Measurements from ENCODE around the gene VDAC2. TPM values are rescaled to one million over a fixed set of nuclear protein-coding genes. Genes with fewer than 3 reads are reported as not detected.

VDAC2 gene
- total RNA-seq, 2 donors from 2014 or later = 109 to 117 TPM

- DNase-seq (no peak), ATAC-seq (no peak)
- Mint-ChIP-seq H3K36me3 (ENCODE audit: low read depth) (peaks cover 7% of the 10 kb centered on the region), H3K4me1 (peaks cover 39% of the 10 kb centered on the region), H3K27me3 (no peaks in the 10 kb centered on the region), H3K4me3 (no peak overlapping the region), H3K27ac (peak overlapping the region; percentile 90)
- H3K9me3 ChIP-seq (ENCODE audit: control insufficient read depth, low read length, poor library complexity, severe bottlenecking) = no peaks in the 10 kb centered on the region
Measured at GRCh38 chr10:75226656-75227055, 16.1 kb downstream of the VDAC2 start.

- Mint-ChIP-seq H3K27me3 (no peaks in the 10 kb centered on the region), H3K36me3 (ENCODE audit: low read depth) (peaks cover 10% of the 10 kb centered on the region), H3K27ac (peak overlapping the region; percentile 90), H3K4me1 (peaks cover 42% of the 10 kb centered on the region), H3K4me3 (no peak overlapping the region)
- DNase-seq (no peak), ATAC-seq (no peak)
- H3K9me3 ChIP-seq (ENCODE audit: control insufficient read depth, low read length, poor library complexity, severe bottlenecking) = no peaks in the 10 kb centered on the region
Measured at GRCh38 chr10:75228278-75228677, 17.7 kb downstream of the VDAC2 start.

DNA sequence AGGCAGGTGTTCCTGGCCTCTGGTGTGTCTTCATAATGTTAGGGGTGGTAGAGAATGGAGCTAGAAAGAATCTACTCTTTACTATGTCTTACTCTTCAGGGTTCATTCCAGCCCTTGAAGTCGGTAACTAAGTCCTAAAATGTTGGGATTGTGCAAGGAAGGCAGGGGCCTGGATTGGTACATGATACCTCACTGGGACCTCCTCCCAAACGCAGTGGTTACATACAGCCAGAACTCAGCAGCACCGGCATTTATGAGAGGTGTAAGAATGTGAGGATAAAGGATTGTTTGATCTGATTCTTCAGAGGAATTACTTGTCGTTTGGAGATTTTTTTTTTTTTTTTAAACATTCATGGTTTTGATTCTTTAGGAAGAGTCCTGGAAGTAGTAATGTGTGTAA is 18.2 kb downstream of the VDAC2 start:
- no peak overlapping the region for H3K4me3 Mint-ChIP-seq
- ATAC-seq = no peak
- no peaks in the 10 kb centered on the region for H3K27me3 Mint-ChIP-seq
- peaks cover 10% of the 10 kb centered on the region for H3K36me3 Mint-ChIP-seq (ENCODE audit: low read depth)
- no peak for DNase-seq
- no peaks in the 10 kb centered on the region for H3K9me3 ChIP-seq (ENCODE audit: control insufficient read depth, low read length, poor library complexity, severe bottlenecking)
- H3K4me1 Mint-ChIP-seq = peaks cover 42% of the 10 kb centered on the region
- peak overlapping the region; percentile 90 for H3K27ac Mint-ChIP-seq

DNA sequence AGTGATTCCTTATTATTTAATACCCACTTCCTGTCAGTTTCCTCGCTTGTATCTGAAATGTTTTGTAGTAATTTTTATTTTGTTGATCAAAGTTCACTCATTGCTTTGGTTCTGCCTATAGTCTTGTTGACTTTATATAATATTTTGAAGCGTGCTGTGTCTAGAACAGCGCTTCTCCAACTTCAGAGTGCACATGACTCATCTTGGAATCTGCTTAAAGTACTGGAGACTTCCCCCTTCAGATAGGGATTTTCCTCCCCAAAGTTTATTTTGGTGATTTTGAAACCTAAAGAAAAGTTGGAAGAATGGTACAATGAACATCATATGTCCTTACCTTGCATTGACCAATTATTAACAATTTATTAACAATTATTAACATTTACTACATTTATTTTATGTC is 19.4 kb downstream of the VDAC2 start:
- peaks cover 7% of the 10 kb centered on the region for H3K36me3 Mint-ChIP-seq (ENCODE audit: low read depth)
- H3K27me3 Mint-ChIP-seq = no peaks in the 10 kb centered on the region
- H3K27ac Mint-ChIP-seq = peak overlapping the region; percentile 93
- peaks cover 32% of the 10 kb centered on the region for H3K4me1 Mint-ChIP-seq
- ATAC-seq (no peak), DNase-seq (no peak)
- no peaks in the 10 kb centered on the region for H3K9me3 ChIP-seq (ENCODE audit: control insufficient read depth, low read length, poor library complexity, severe bottlenecking)
- no peak overlapping the region for H3K4me3 Mint-ChIP-seq

DNA sequence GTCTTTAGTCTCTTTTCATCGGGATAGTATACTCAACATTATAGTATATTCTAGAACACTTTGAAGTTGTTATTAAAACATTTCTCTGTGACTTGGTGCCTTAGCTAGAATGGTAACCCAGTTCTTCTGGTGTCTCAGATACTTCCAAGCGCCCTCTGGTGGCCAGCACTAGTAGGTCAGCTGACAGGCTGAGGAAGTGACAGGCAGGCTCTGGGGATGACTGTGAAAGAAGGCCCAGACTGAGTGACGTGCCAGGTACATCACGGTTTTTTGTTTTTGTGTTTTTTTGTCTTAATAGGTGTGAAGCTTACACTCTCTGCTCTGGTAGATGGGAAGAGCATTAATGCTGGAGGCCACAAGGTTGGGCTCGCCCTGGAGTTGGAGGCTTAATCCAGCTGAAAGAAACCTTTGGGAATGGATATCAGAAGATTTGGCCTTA is 20.0 kb downstream of the VDAC2 start:
- no peaks in the 10 kb centered on the region for H3K27me3 Mint-ChIP-seq
- peak; percentile 82 to 95 (median 84) for DNase-seq
- peak; percentile 65 for ATAC-seq
- H3K27ac Mint-ChIP-seq = peak overlapping the region; percentile 93
- H3K9me3 ChIP-seq (ENCODE audit: control insufficient read depth, low read length, poor library complexity, severe bottlenecking) = no peaks in the 10 kb centered on the region
- H3K36me3 Mint-ChIP-seq (ENCODE audit: low read depth) = peaks cover 7% of the 10 kb centered on the region
- peak overlapping the region; percentile 19 for H3K4me3 Mint-ChIP-seq
- peaks cover 27% of the 10 kb centered on the region for H3K4me1 Mint-ChIP-seq

- ATAC-seq (no peak), DNase-seq (no peak)
- peak overlapping the region; percentile 93 for H3K27ac Mint-ChIP-seq
- H3K4me3 Mint-ChIP-seq = peak overlapping the region; percentile 56
- H3K9me3 ChIP-seq (ENCODE audit: control insufficient read depth, low read length, poor library complexity, severe bottlenecking) = no peaks in the 10 kb centered on the region
- H3K36me3 Mint-ChIP-seq (ENCODE audit: low read depth) = peaks cover 7% of the 10 kb centered on the region
- H3K27me3 Mint-ChIP-seq = no peaks in the 10 kb centered on the region
- H3K4me1 Mint-ChIP-seq = peaks cover 21% of the 10 kb centered on the region
Measured at GRCh38 chr10:75231672-75232581, 21.3 kb downstream of the VDAC2 start.

- Mint-ChIP-seq H3K27ac (peak overlapping the region; percentile 91), H3K36me3 (ENCODE audit: low read depth) (peaks cover 7% of the 10 kb centered on the region)
- no peak for DNase-seq
Measured at GRCh38 chr10:75233444-75234016, 22.9 kb downstream of the VDAC2 start.

DNA sequence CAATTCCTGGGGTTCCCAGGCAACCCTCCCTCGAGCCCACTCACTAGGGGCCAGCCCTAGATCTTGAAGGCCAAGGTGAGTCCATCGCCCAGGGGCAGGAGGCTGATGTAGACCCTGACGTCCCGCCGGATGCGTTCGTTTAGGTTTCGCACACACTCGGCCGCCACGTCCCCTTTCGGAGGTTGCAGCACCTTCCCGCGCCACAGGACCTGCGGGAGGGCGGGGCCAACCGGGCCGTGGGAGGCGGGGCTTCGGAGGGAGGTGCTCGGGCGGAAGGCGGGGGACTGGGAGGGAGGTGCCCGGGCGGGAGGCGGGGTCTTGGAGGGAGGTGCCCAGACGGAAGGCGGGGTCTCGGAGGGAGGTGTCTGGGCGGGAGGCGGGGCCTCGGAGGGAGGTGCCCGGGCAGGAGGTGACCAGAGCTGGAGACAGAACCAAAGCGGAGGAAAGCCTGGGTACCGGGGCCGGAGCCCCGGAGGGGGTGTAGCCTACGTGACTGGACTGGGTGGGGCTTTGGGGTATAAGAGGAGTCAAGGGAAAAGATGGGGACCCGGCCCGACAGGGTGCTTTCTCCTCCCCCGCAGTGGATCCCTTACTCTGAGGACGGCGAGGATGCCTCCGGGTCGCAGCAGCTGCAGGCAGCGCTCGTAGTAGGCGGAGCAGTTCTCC is 23.6 kb downstream of the VDAC2 start:
- H3K27me3 Mint-ChIP-seq = no peaks in the 10 kb centered on the region
- peak overlapping the region; percentile 84 for H3K4me3 Mint-ChIP-seq
- H3K27ac Mint-ChIP-seq = peak overlapping the region; percentile 91
- peak; percentile 79 for ATAC-seq
- peaks cover 7% of the 10 kb centered on the region for H3K36me3 Mint-ChIP-seq (ENCODE audit: low read depth)
- DNase-seq = peak; percentile 98 to 99 (median 98)
- H3K9me3 ChIP-seq (ENCODE audit: control insufficient read depth, low read length, poor library complexity, severe bottlenecking) = no peaks in the 10 kb centered on the region
- peaks cover 17% of the 10 kb centered on the region for H3K4me1 Mint-ChIP-seq

More at GRCh38 chr10:75233444-75234016, 22.9 kb downstream of the VDAC2 start:
- Mint-ChIP-seq H3K4me1 (peaks cover 18% of the 10 kb centered on the region), H3K4me3 (peak overlapping the region; percentile 84), H3K27me3 (no peaks in the 10 kb centered on the region)
- no peak for ATAC-seq
- no peaks in the 10 kb centered on the region for H3K9me3 ChIP-seq (ENCODE audit: control insufficient read depth, low read length, poor library complexity, severe bottlenecking)

DNA sequence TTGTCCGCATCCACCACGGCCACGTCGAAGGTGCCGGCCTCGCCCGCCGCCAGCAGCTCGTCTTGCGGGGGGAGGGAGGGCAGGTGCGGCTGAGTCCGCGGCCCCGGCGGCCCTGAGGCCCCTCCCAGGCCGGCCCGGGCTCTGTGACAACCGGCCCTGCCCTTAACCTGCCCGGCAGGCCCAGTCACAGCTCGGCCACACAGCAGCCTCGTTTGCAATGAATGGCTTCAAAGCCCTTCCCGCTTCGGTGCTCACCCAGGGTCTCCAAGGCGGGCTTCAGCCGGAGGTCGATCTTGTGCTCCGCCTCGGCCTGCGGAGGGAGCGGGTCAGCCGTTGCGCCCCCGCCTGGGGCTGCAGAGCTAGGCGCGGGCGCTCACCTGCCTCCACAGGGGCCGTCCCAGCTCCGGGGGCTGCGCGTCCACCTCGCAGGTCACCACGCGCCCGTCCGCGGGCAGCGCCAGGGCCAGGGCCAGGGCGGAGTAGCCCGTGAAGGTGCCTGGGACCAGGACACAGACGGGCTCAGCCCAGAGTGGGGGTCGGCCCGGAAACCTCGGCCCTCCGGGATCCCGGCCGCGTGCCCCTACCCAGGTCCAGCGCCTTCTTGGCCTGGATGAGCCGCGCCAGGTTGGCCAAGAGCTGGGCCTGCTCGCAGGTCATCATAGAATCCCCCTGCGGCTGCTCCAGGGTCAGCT is 24.2 kb downstream of the VDAC2 start:
- H3K27ac Mint-ChIP-seq = peak overlapping the region; percentile 91
- no peaks in the 10 kb centered on the region for H3K9me3 ChIP-seq (ENCODE audit: control insufficient read depth, low read length, poor library complexity, severe bottlenecking)
- peaks cover 7% of the 10 kb centered on the region for H3K36me3 Mint-ChIP-seq (ENCODE audit: low read depth)
- ATAC-seq (peak; percentile 2), DNase-seq (peak in 1 of 3 donors; percentile 13)
- H3K4me3 Mint-ChIP-seq = peak overlapping the region; percentile 84
- H3K4me1 Mint-ChIP-seq = peaks cover 17% of the 10 kb centered on the region
- H3K27me3 Mint-ChIP-seq = no peaks in the 10 kb centered on the region

GRCh38 chr10:75235375-75236177 is 25.0 kb downstream of the VDAC2 start, which contains the start of gene COMTD1:
TSS of gene COMTD1 (minus strand) at chr10:75235957. CDS start at chr10:75235928, 29 bp downstream.
- peak; percentile 91 to 97 (median 93) for DNase-seq
- ATAC-seq = peak; percentile 78
- peaks cover 14% of the 10 kb centered on the region for H3K4me1 Mint-ChIP-seq
- H3K27ac Mint-ChIP-seq = peak within 1 kb of the TSS; percentile 72
- no peaks in the 10 kb centered on the region for H3K27me3 Mint-ChIP-seq
- no peaks in the 10 kb centered on the region for H3K9me3 ChIP-seq (ENCODE audit: control insufficient read depth, low read length, poor library complexity, severe bottlenecking)
- peaks cover 7% of the 10 kb centered on the region for H3K36me3 Mint-ChIP-seq (ENCODE audit: low read depth)
- H3K4me3 Mint-ChIP-seq = peak within 1 kb of the TSS; percentile 84

GRCh38 chr10:75236178-75236825 is 25.7 kb downstream of the VDAC2 start:
- H3K9me3 ChIP-seq (ENCODE audit: control insufficient read depth, low read length, poor library complexity, severe bottlenecking) = no peaks in the 10 kb centered on the region
- peak overlapping the region; percentile 84 for H3K4me3 Mint-ChIP-seq
- H3K27ac Mint-ChIP-seq = peak overlapping the region; percentile 72
- DNase-seq = no peak
- peaks cover 11% of the 10 kb centered on the region for H3K4me1 Mint-ChIP-seq
- ATAC-seq = no peak
- no peaks in the 10 kb centered on the region for H3K27me3 Mint-ChIP-seq
- H3K36me3 Mint-ChIP-seq (ENCODE audit: low read depth) = peaks cover 5% of the 10 kb centered on the region
